Neural progenitor cell (in vitro differentiated cells): ENCODE data around the gene ATP13A1. TPM values are rescaled to one million over a fixed set of nuclear protein-coding genes. Genes with fewer than 3 reads are reported as not detected.
A peak's percentile ranks its signal among the peaks of the same experiment; 100 is the strongest.

Experiments
- DNase-seq: peaks from one replicate; pipeline ENCODE4 v3.0.0-alpha.2; 2016; ENCODE audit warnings: low spot score
- H2AFZ ChIP-seq: fragments of 200-600 bp; sonication (generic); replicated peaks from 2 replicates; pipeline ENCODE4 v1.6.1; 2016; ENCODE audit warnings: antibody characterized with exemption
- H3F3A ChIP-seq: fragments of 200-600 bp; sonication (generic); 2 replicates; pipeline ENCODE4 v1.6.1; 2016; ENCODE audit warnings: antibody characterized with exemption, low read depth
- H3K27ac ChIP-seq: fragments of 200-600 bp; sonication (generic); 2 replicates; pipeline ENCODE4 v1.5.1; 2016; ENCODE audit warnings: mild to moderate bottlenecking
- H3K27me3 ChIP-seq: fragments of 200-600 bp; sonication (generic); 2 replicates; pipeline ENCODE4 v1.6.1; 2016; ENCODE audit warnings: mild to moderate bottlenecking, moderate library complexity
- H3K36me3 ChIP-seq: fragments of 200-600 bp; sonication (generic); 2 replicates; pipeline ENCODE4 v1.5.1; 2016
- H3K4me1 ChIP-seq: fragments of 200-600 bp; sonication (generic); 2 replicates; pipeline ENCODE4 v1.6.1; 2016; ENCODE audit warnings: mixed run types
- H3K4me2 ChIP-seq: fragments of 200-600 bp; sonication (generic); 2 replicates; pipeline ENCODE4 v1.6.1; 2016
- H3K4me3 ChIP-seq: fragments of 200-600 bp; sonication (generic); 2 replicates; pipeline ENCODE4 v1.5.1; 2016
- H3K79me2 ChIP-seq: fragments of 200-600 bp; sonication (generic); 2 replicates; pipeline ENCODE4 v1.6.1; 2016; ENCODE audit warnings: low read depth
- H3K9ac ChIP-seq: fragments of 200-600 bp; sonication (generic); 2 replicates; pipeline ENCODE4 v1.6.1; 2016
- H3K9me3 ChIP-seq: fragments of 200-600 bp; sonication (generic); 2 replicates; pipeline ENCODE4 v1.5.1; 2016; ENCODE audit warnings: low read depth
- H4K20me1 ChIP-seq: fragments of 200-600 bp; sonication (generic); 2 replicates; pipeline ENCODE4 v1.6.1; 2016; ENCODE audit warnings: low read depth
- H3K27ac Mint-ChIP-seq: 3 replicates; pipeline ENCODE4 v1.8.0; 2021; ENCODE audit warnings: mixed read lengths
- H3K27me3 Mint-ChIP-seq: 2 replicates; pipeline ENCODE4 v1.8.0; 2022; ENCODE audit warnings: low read depth, mild to moderate bottlenecking, inconsistent platforms, moderate library complexity, mixed read lengths; ENCODE audit not compliant: insufficient read depth
- H3K36me3 Mint-ChIP-seq: 3 replicates; pipeline ENCODE4 v1.8.0; 2021; ENCODE audit warnings: mixed read lengths
- H3K4me1 Mint-ChIP-seq: 3 replicates; pipeline ENCODE4 v1.8.0; 2021; ENCODE audit warnings: mixed read lengths
- H3K4me3 Mint-ChIP-seq: 3 replicates; pipeline ENCODE4 v1.8.0; 2021; ENCODE audit warnings: mild to moderate bottlenecking, moderate library complexity, mixed read lengths
- H3K9me3 Mint-ChIP-seq: 3 replicates; pipeline ENCODE4 v1.8.0; 2020; ENCODE audit warnings: mixed read lengths
- EZH2 ChIP-seq: fragments of 200-600 bp; sonication (generic); IDR thresholded peaks from 2 replicates; pipeline ENCODE4 v1.6.1; 2017; ENCODE audit warnings: antibody characterized with exemption, mild to moderate bottlenecking, moderate library complexity
- EZH2phosphoT487 ChIP-seq: fragments of 200-600 bp; sonication (generic); IDR thresholded peaks from 2 replicates; pipeline ENCODE4 v1.6.1; 2017; ENCODE audit warnings: antibody characterized with exemption
- total RNA-seq: library from RNA; depleted of rRNA; stranded (reverse); fragments of >200 nt; gene quantifications from 2 replicates; pipeline ENCODE4 v1.2.3, GENCODE V29; 2015; ENCODE audit warnings: low replicate concordance
- TF ChIP-seq, protein P1 (sequence below): fragments of 200-600 bp; sonication (generic); IDR thresholded peaks from 2 replicates; pipeline ENCODE4 v1.5.1; 2017; ENCODE audit warnings: antibody characterized with exemption, mild to moderate bottlenecking

Gene ATP13A1
- total RNA-seq, 1 donor from 2014 or later: 19.2 TPM

DNA sequence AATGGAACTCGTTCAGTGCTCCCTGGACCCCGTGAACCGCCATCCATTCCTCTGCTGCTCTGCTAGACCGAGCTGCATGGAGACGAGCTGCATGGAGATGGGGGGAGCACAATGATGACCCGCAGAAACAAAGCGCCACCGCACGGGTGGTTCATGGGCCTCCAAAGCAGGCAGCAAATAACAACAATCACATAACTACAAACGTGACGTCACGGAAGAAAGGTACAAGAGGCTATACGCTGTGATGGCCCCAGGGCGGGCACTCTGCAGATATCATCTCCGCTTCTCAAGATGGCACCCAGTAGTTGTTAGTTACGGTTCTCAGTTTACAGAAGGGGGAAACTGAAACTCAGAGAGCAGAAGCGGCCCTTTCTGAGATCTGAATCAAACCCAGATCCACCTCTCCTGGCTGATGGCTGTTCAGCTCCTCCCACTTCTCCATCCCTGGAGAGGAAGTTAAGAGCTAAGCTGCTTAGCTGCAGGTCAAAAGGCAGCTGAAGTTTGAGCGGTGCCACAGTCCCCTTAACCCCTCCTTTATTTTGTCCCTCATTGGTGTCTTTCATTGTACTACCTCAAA, 1.7 kb downstream of the ATP13A1 start:
- H3K9ac ChIP-seq: no peak overlapping the region
- DNase-seq: peak; percentile 87

DNA sequence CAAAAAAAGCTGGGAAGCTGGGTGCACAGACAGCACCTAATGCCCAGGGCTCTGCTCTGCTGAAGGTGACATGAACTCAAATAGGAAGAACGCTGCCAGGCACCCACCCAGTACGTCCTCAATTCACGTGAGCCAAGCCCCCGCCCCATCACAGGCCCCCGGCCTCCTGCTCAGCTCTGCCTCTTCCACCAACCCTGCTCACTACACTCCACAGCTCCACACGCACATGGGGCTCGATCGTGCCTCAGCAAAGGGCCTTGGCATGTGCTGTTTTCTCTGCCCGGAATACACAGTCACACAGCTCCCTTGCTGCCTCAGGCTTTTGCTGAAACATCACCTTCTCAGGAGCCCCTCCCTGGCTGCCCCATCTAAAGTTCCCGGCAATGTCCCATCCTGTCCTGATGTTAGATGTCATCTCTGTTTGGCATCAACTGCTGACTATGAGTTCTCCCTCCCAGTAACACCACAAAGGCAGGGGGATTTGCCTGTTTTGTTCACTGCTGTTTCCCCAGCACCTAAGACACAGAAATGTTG, 2.3 kb downstream of the ATP13A1 start:
- H3K9ac ChIP-seq: no peak overlapping the region
- peak overlapping the region; percentile 86 for H3K4me3 ChIP-seq
- peak; percentile 19 for DNase-seq
- peaks cover 41% of the 10 kb centered on the region for H3K79me2 ChIP-seq
- TF ChIP-seq, protein P1, sequence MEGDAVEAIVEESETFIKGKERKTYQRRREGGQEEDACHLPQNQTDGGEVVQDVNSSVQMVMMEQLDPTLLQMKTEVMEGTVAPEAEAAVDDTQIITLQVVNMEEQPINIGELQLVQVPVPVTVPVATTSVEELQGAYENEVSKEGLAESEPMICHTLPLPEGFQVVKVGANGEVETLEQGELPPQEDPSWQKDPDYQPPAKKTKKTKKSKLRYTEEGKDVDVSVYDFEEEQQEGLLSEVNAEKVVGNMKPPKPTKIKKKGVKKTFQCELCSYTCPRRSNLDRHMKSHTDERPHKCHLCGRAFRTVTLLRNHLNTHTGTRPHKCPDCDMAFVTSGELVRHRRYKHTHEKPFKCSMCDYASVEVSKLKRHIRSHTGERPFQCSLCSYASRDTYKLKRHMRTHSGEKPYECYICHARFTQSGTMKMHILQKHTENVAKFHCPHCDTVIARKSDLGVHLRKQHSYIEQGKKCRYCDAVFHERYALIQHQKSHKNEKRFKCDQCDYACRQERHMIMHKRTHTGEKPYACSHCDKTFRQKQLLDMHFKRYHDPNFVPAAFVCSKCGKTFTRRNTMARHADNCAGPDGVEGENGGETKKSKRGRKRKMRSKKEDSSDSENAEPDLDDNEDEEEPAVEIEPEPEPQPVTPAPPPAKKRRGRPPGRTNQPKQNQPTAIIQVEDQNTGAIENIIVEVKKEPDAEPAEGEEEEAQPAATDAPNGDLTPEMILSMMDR: no peak
- no peak for TF ChIP-seq EZH2phosphoT487
- no peak for TF ChIP-seq EZH2
- peaks cover 20% of the 10 kb centered on the region for H3K36me3 Mint-ChIP-seq
- peaks cover 15% of the 10 kb centered on the region for H3K4me1 ChIP-seq
- no peaks in the 10 kb centered on the region for H3K36me3 ChIP-seq
- H3K27me3 ChIP-seq: no peaks in the 10 kb centered on the region
- no peak overlapping the region for H3K27ac Mint-ChIP-seq
- H3K9me3 ChIP-seq: no peaks in the 10 kb centered on the region
- peaks cover 18% of the 10 kb centered on the region for H3K4me1 Mint-ChIP-seq
- H2AFZ ChIP-seq: no peak overlapping the region
- peaks cover 29% of the 10 kb centered on the region for H3F3A ChIP-seq
- H3K27me3 Mint-ChIP-seq: peaks cover 2% of the 10 kb centered on the region
- no peaks in the 10 kb centered on the region for H3K9me3 Mint-ChIP-seq
- peak overlapping the region; percentile 90 for H3K4me2 ChIP-seq
- H3K4me3 Mint-ChIP-seq: peak overlapping the region; percentile 92
- H3K27ac ChIP-seq: no peak overlapping the region
- H4K20me1 ChIP-seq: peaks cover 28% of the 10 kb centered on the region

More for the DNA sequence above, 1.7 kb downstream of the ATP13A1 start:
- H3K4me1 Mint-ChIP-seq: peaks cover 18% of the 10 kb centered on the region
- Histone ChIP-seq H4K20me1 (peaks cover 28% of the 10 kb centered on the region), H3F3A (peaks cover 29% of the 10 kb centered on the region), H3K4me1 (peaks cover 15% of the 10 kb centered on the region), H3K4me3 (peak overlapping the region; percentile 86), H2AFZ (no peak overlapping the region), H3K9me3 (no peaks in the 10 kb centered on the region), H3K79me2 (peaks cover 41% of the 10 kb centered on the region), H3K36me3 (no peaks in the 10 kb centered on the region), H3K27ac (no peak overlapping the region), H3K4me2 (peak overlapping the region; percentile 90), H3K27me3 (no peaks in the 10 kb centered on the region)
- peaks cover 3% of the 10 kb centered on the region for H3K27me3 Mint-ChIP-seq
- no peaks in the 10 kb centered on the region for H3K9me3 Mint-ChIP-seq
- no peak overlapping the region for H3K27ac Mint-ChIP-seq
- TF ChIP-seq, protein P1: no peak
- H3K36me3 Mint-ChIP-seq: peaks cover 20% of the 10 kb centered on the region
- peak overlapping the region; percentile 92 for H3K4me3 Mint-ChIP-seq

DNA sequence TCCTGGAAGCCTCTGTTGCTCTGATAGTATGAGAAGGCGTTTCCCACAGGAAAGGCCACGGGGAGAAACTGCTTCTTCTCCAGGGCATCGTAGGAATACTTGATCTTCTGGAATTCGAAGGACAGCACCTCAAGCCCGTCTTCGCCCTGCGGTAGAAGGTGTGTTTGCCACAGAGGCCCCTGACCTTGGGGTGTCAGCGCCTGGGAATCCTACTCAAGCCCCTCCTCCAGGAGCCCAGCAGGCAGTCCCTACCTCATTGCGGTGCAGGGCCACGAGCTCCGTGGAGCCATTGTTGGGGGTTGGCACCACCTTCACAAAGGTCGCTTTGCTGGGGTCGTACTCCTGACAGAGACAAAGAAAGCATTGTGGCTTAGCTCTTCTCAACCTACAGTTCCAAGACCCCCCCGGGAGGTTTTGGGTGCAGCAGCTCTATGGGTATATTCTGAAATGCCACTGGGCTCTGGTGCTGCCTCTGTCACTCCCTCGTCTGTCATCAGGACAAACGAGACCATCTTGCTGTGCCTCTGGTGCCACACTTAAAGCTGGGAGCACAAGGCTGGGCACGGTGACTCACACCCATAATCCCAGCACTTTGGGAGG, 3.7 kb downstream of the ATP13A1 start:
- peaks cover 18% of the 10 kb centered on the region for H3K4me1 Mint-ChIP-seq
- TF ChIP-seq, protein P1: no peak
- TF ChIP-seq EZH2phosphoT487 (no peak), EZH2 (no peak)
- Histone ChIP-seq H3K27ac (no peak overlapping the region), H3K4me1 (peaks cover 15% of the 10 kb centered on the region), H3K9me3 (no peaks in the 10 kb centered on the region), H3K79me2 (peaks cover 41% of the 10 kb centered on the region), H4K20me1 (peaks cover 28% of the 10 kb centered on the region), H3K27me3 (no peaks in the 10 kb centered on the region), H3K4me3 (no peak overlapping the region), H3K9ac (no peak overlapping the region), H3K36me3 (no peaks in the 10 kb centered on the region), H3F3A (peaks cover 29% of the 10 kb centered on the region), H2AFZ (no peak overlapping the region), H3K4me2 (no peak overlapping the region)
- no peaks in the 10 kb centered on the region for H3K9me3 Mint-ChIP-seq
- peaks cover 24% of the 10 kb centered on the region for H3K36me3 Mint-ChIP-seq
- H3K4me3 Mint-ChIP-seq: no peak overlapping the region
- H3K27ac Mint-ChIP-seq: no peak overlapping the region
- peaks cover 4% of the 10 kb centered on the region for H3K27me3 Mint-ChIP-seq
- DNase-seq: no peak
